ENCODE results near the gene RPTOR.

- TF ChIP-seq CSRNP3 (CRISPR knock-in tag; IDR thresholded peaks at IDR 0.05) (no peak), CREB5 (CRISPR knock-in tag; IDR thresholded peaks at IDR 0.05; ENCODE audit: low read depth) (no peak), TCF4 (CRISPR knock-in tag; IDR thresholded peaks at IDR 0.05; ENCODE audit: borderline replicate concordance) (no peak)
These were observed 243.2 kb downstream of the RPTOR start for GRCh38 chr17:80787881-80788280.

Measured in SK-N-SH treated with all-trans-retinoic acid at 6 μM for 48 hours (cell line).